Fibroblast of peridontal ligament (primary cell): Measurements from ENCODE around the gene CTTNBP2.
"Not testable (repeated sequence)": the region's sequence is repeated elsewhere in the genome, so short reads cannot be mapped to it uniquely, and the experiment has no call there.

ENCODE experiments used
- DNase-seq: peaks from one replicate; pipeline ENCODE4 v3.0.0-alpha.2; 2010; ENCODE audit errors: extremely low read depth

The CTTNBP2 gene

GRCh38 chr7:117737926-117738325, 135.3 kb downstream of the CTTNBP2 start:
- DNase-seq = no peak

GRCh38 chr7:117731455-117731854, 141.8 kb downstream of the CTTNBP2 start:
- no peak for DNase-seq

DNA sequence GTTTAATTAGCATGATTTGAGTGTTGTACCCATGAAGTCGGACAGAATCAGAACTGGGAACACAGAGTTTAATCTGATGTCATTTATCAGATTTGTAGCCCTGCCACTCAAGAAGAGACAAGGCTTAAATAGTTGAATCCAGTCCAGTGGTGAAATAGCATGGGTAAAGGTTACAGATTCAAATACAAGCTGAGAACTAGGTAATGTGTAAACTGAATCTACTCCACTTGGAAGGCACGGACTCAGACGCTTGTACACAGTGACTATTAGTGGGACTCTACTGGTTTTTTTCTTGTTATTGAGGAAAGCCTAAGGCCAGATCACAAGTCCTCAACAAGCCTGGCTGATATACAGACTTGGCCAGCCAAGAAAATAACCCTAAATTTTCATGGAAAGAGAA, 142.9 kb downstream of the CTTNBP2 start:
- no peak for DNase-seq

- no peak for DNase-seq
These were observed 144.2 kb downstream of the CTTNBP2 start for GRCh38 chr7:117728890-117729624.

GRCh38 chr7:117724898-117725297, 148.3 kb downstream of the CTTNBP2 start:
- no peak for DNase-seq

- no peak for DNase-seq
These were observed 153.9 kb downstream of the CTTNBP2 start for GRCh38 chr7:117719377-117719776.

GRCh38 chr7:117718116-117718835, 155.0 kb downstream of the CTTNBP2 start:
- no peak for DNase-seq

- DNase-seq = peak; percentile 8
These were observed 155.9 kb downstream of the CTTNBP2 start for GRCh38 chr7:117717357-117717756.

GRCh38 chr7:117716707-117717299, 156.4 kb downstream of the CTTNBP2 start:
- DNase-seq = no peak

DNA sequence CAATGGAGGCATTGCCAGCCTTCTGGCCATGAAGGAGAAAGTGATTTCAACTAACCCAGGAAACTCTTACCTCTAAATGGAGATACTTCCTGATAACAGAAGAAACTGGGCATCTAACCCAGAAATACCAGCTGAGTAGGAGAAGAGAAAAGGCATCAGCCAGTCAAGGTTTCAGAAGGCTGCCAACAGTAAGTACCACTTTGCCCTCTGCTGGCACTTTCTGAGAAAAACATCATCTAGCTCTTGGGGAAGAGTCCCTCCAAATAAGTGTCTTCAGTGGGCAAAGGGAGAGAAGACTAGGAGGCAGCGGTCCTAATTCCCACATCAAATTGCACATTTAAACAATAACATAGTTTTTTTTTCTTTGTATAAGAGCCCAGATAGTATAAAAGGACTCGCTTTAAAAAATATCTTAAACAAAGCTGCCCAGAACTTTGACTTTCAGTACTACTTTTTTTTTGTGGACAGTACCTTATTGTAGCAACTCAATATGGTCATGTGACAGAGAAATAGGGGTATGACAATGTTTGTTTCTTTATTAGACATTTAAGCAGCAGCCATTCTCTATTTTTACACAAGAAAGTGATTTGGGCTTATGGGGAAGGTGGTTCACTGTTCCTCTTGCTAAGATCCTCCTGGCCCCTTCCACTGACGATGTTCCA, 157.3 kb downstream of the CTTNBP2 start:
- DNase-seq = peak; percentile 75

GRCh38 chr7:117711556-117711955, 161.7 kb downstream of the CTTNBP2 start:
- DNase-seq = no peak

DNA sequence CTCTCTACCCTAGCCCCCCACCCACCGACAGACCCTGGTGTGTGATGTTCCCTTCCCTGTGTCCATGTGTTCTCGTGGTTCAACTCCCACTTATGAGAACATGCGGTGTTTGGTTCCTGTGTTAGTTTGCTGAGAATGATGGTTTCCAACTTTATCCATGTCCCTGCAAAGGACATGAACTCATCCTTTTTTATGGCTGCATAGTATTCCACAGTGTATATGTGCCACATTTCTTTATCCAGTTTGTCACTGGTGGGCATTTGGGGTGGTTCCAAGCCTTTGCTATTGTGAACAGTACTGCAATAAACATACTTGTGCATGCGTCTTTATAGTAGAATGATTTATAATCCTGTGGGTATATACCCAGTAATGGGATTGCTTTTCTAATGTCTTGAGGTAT, 165.1 kb downstream of the CTTNBP2 start:
- not testable (repeated sequence) for DNase-seq

GRCh38 chr7:117707080-117707479, 166.2 kb downstream of the CTTNBP2 start:
- DNase-seq = no peak

DNA sequence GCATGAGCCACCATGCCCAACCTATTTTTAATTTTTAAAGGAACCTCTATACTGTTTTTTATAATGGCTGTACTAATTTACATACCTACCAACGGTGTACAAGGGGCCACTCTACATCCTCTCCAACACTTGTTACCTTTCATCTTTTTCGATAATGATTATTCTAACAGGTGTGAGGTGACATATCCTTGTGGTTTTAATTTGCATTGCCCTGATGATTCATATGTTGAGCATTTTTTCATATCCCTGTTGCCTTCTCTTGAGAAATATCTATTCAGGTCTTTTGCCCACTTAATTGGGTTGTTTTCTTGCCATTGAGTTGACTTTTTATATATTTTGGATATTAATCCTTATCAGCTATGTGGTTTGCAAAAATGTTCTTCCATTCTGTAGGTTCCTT, 167.0 kb downstream of the CTTNBP2 start:
- DNase-seq = no peak

DNA sequence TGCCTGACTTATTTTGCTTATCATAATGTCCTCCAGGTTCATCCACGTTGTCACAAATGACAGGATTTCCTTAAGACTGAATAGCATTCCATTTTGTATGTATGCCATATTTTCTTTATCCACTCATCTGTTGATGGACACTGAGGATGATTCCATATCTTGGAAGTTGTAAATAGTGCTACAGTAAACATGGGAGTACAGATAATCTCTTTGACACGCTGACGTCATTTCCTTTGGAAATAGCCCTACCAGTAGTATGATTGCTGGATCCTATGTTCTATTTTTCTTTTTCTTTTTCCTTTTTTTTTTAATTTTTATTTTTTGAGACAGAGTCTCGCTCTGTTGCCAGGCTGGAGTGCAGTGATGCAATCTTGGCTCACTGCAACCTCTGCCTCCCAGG, 167.6 kb downstream of the CTTNBP2 start:
- DNase-seq = no peak

DNA sequence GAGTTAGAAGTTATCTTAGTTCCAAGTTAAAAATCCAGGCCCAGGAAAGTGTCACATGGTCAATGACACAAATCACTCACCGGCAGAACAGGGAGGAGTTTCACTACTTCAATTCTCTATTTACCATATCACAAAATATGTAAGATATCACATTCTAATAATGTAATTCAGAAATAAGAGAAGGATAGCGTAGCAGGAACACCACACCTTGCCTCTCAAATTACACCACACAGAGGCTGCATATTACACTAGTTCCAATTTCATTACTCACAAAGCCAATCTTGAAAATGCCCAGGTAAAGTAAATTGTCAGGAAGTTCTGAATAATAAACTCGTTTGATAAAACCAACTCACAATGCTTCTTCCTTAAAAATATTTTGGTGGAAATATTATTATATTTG, 169.2 kb downstream of the CTTNBP2 start:
- no peak for DNase-seq

DNA sequence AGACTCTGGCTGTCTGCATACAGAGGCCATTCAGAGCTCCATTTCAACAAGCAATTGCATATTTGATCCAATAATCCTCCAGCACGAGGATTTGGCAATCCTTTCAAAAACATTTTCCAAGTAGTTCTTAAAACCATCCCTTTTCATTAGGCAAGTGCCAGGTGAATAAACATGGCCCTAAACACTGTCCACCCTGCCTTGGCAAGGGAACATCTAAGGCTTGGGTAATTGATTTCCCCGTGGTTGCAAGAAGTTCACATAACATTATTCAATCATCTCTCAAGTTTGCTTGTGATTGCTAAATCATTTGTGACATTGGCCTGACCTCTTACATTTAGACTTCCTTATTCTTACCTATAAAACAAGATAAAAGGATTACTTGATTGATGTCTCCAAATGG, 175.2 kb downstream of the CTTNBP2 start:
- no peak for DNase-seq

- DNase-seq = no peak
These were observed 180.9 kb downstream of the CTTNBP2 start for GRCh38 chr7:117692338-117692737.

- no peak for DNase-seq
These were observed 183.1 kb downstream of the CTTNBP2 start for GRCh38 chr7:117690147-117690546.

GRCh38 chr7:117689406-117689805, 183.8 kb downstream of the CTTNBP2 start:
- DNase-seq = no peak

GRCh38 chr7:117688126-117688525, 185.1 kb downstream of the CTTNBP2 start:
- DNase-seq = no peak

- no peak for DNase-seq
These were observed 186.8 kb downstream of the CTTNBP2 start for GRCh38 chr7:117686311-117686935.
